ENCODE measurements around the gene TMEM204. TPM values are rescaled to one million over a fixed set of nuclear protein-coding genes. Genes with fewer than 3 reads are reported as not detected.
A peak's percentile ranks its signal among the peaks of the same experiment; 100 is the strongest.

Gene TMEM204
- total RNA-seq (10 to 100 TPM in 3 of 5 donors, 1 to 10 TPM in 2; 2.7 to 45.8 (median 15.2) TPM), polyA plus RNA-seq (10 to 100 TPM; 10.2 to 20.5 (median 19.9) TPM)
- long read RNA-seq, donor 1, partial matches to known transcripts, result 0 of 2 reads
- long read RNA-seq, donor 1, other reads (novel, unspliced or antisense), result 0 of 2 reads
- long read RNA-seq, donor 2, partial matches to known transcripts, result 0 of 2 reads
- long read RNA-seq, donor 2, other reads (novel, unspliced or antisense), result 0 of 2 reads
- long read RNA-seq, donor 3, transcript TMEM204-202 (3 exons, 1,938 nt), result major isoform, 6 of 6 reads
- long read RNA-seq, donor 3, partial matches to known transcripts, result 0 of 6 reads
- long read RNA-seq, donor 3, other reads (novel, unspliced or antisense), result 0 of 6 reads
- long read RNA-seq, donor 4, result 0 reads
- long read RNA-seq, donor 5, transcript TMEM204-202 (3 exons, 1,938 nt), result major isoform, 7 of 7 reads
- long read RNA-seq, donor 5, partial matches to known transcripts, result 0 of 7 reads
- long read RNA-seq, donor 5, other reads (novel, unspliced or antisense), result 0 of 7 reads
- long read RNA-seq, donor 6, transcript TMEM204-202 (3 exons, 1,938 nt), result major isoform, 18 of 18 reads
- long read RNA-seq, donor 6, partial matches to known transcripts, result 0 of 18 reads
- long read RNA-seq, donor 6, other reads (novel, unspliced or antisense), result 0 of 18 reads
- long read RNA-seq, donor 7, transcript TMEM204-202 (3 exons, 1,938 nt), result major isoform, 8 of 8 reads
- long read RNA-seq, donor 7, partial matches to known transcripts, result 0 of 8 reads
- long read RNA-seq, donor 7, other reads (novel, unspliced or antisense), result 0 of 8 reads
- long read RNA-seq, donor 8, transcript TMEM204-202 (3 exons, 1,938 nt), result major isoform, 5 of 5 reads
- long read RNA-seq, donor 8, partial matches to known transcripts, result 0 of 5 reads
- long read RNA-seq, donor 8, other reads (novel, unspliced or antisense), result 0 of 5 reads
- long read RNA-seq, donor 9, partial matches to known transcripts, result 7 of 8 reads
- long read RNA-seq, donor 9, other reads (novel, unspliced or antisense), result 0 of 8 reads
- long read RNA-seq, donor 10, result 0 reads

DNA sequence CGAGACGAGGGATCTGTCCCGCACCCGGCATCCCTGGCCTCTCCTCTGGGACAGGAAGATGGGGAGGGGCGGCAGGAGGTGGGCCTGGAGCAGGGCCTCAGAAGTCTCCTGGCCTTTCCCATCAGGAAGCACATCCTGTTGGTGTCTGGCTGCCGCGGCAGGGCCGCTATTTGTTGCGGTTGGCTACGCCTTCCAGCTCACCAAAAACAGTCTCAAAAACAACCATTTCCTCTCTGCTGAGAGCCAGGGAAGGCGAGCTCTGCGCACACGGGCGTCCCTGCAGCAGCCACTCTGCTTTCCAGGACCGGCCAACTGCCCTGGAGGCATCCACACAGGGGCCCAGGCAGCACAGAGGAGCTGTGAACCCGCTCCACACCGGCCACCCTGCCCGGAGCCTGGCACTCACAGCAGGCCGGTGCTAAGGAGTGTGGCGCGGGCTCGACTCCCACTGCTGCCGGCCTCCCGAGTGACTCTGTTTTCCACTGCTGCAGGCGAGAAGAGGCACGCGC is at the start of gene TMEM204:
Gene TMEM204 (plus strand): TSS at position 224 of the 509 bp plus-strand sequence. CDS start 610 bp downstream, outside the sequence.
- TF ChIP-seq POLR2AphosphoS5 (IDR thresholded peaks at IDR 0.05) (peak; percentile 69 to 88 (median 81)), EP300 (IDR thresholded peaks at IDR 0.05) (no peak), POLR2A (IDR thresholded peaks at IDR 0.05) (peak in 1 of 4 donors; percentile 39)
- TF ChIP-seq, protein P1, sequence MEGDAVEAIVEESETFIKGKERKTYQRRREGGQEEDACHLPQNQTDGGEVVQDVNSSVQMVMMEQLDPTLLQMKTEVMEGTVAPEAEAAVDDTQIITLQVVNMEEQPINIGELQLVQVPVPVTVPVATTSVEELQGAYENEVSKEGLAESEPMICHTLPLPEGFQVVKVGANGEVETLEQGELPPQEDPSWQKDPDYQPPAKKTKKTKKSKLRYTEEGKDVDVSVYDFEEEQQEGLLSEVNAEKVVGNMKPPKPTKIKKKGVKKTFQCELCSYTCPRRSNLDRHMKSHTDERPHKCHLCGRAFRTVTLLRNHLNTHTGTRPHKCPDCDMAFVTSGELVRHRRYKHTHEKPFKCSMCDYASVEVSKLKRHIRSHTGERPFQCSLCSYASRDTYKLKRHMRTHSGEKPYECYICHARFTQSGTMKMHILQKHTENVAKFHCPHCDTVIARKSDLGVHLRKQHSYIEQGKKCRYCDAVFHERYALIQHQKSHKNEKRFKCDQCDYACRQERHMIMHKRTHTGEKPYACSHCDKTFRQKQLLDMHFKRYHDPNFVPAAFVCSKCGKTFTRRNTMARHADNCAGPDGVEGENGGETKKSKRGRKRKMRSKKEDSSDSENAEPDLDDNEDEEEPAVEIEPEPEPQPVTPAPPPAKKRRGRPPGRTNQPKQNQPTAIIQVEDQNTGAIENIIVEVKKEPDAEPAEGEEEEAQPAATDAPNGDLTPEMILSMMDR (IDR thresholded peaks at IDR 0.05), result no peak
- Histone ChIP-seq H3K27ac (peak within 1 kb of the TSS; percentile 80 to 91 (median 89)), H3K4me3 (peak within 1 kb of the TSS; percentile 52 to 55 (median 54)), H3K36me3 (peaks cover 14 to 39% (median 26%) of the 10 kb centered on the region in 4 donors), H3K4me1 (peaks cover 22 to 70% (median 56%) of the 10 kb centered on the region in 4 donors), H3K27me3 (no peaks in the 10 kb centered on the region), H3K9me3 (no peaks in the 10 kb centered on the region)
- 55 to 67% (median 60%) methylated on average over 18 to 27 of the region's 27 CpGs for WGBS, 5 donors
- intact Hi-C loops (cut with DNase I; ENCODE audit: low total_unique reads), result no loop called here
- DNase-seq, result peak; percentile 38 to 85

- no peak overlapping the region for H3K4me3 ChIP-seq
- no peak for TF ChIP-seq POLR2AphosphoS5 (IDR thresholded peaks at IDR 0.05)
- TF ChIP-seq EP300 (IDR thresholded peaks at IDR 0.05), result no peak
- TF ChIP-seq, protein P1 (IDR thresholded peaks at IDR 0.05), result no peak
- no peak for TF ChIP-seq POLR2A (IDR thresholded peaks at IDR 0.05)
- DNase-seq, result no peak
- no peaks in the 10 kb centered on the region for H3K36me3 ChIP-seq
- no peak overlapping the region for H3K27ac ChIP-seq
- intact Hi-C loops (cut with DNase I; ENCODE audit: low total_unique reads), result no loop called here
- WGBS, 5 donors, result 89 to 95% (median 91%) methylated on average over 26 to 40 of the region's 40 CpGs
- H3K9me3 ChIP-seq, result no peaks in the 10 kb centered on the region
- H3K4me1 ChIP-seq, result no peaks in the 10 kb centered on the region
- no peaks in the 10 kb centered on the region for H3K27me3 ChIP-seq
These were observed 47.5 kb upstream of the TMEM204 start for GRCh38 chr16:1485847-1486496.

GRCh38 chr16:1486551-1487390 is 46.7 kb upstream of the TMEM204 start:
- Histone ChIP-seq H3K9me3 (no peaks in the 10 kb centered on the region), H3K4me3 (no peak overlapping the region), H3K36me3 (no peaks in the 10 kb centered on the region), H3K27me3 (no peaks in the 10 kb centered on the region), H3K4me1 (no peaks in the 10 kb centered on the region), H3K27ac (no peak overlapping the region)
- no peak for TF ChIP-seq POLR2AphosphoS5 (IDR thresholded peaks at IDR 0.05)
- no peak for TF ChIP-seq EP300 (IDR thresholded peaks at IDR 0.05)
- TF ChIP-seq POLR2A (IDR thresholded peaks at IDR 0.05), result no peak
- TF ChIP-seq, protein P1 (IDR thresholded peaks at IDR 0.05), result no peak
- DNase-seq, result no peak
- 76 to 85% (median 80%) methylated on average over 23 to 33 of the region's 33 CpGs for WGBS, 5 donors
- intact Hi-C loops (cut with DNase I; ENCODE audit: low total_unique reads), result no loop called here
